B cell (primary cell): ENCODE results near the gene SEPTIN5.

ENCODE experiments used
- CTCF ChIP-seq: fragments of 200-600 bp; IDR thresholded peaks from one replicate; pipeline ENCODE4 v1.8.0; 2022; ENCODE audit warnings: antibody characterized with exemption, mild to moderate bottlenecking
- EZH2 ChIP-seq: IDR thresholded peaks from 2 replicates; pipeline ENCODE4 v1.6.1; 2012; ENCODE audit warnings: borderline replicate concordance, low read depth, mild to moderate bottlenecking, moderate library complexity, low read length; ENCODE audit not compliant: insufficient read depth, poor library complexity, severe bottlenecking

GRCh38 chr22:19730198-19730597 lies 15.9 kb downstream of the SEPTIN5 start:
- TF ChIP-seq EZH2 = no peak
- TF ChIP-seq CTCF = no peak
